Brain microvascular endothelial cell (primary cell): ENCODE measurements around the gene UTP25.
"Not testable (repeated sequence)": the region's sequence is repeated elsewhere in the genome, so short reads cannot be mapped to it uniquely, and the experiment has no call there.

Experiments used
- DNase-seq: peaks from one replicate; pipeline ENCODE4 v3.0.0-alpha.2; 2020
- H3K27ac ChIP-seq: fragments of 250-450 bp; sonication (Bioruptor Pico); 2 replicates; pipeline ENCODE4 v1.5.1; 2020; ENCODE audit warnings: mild to moderate bottlenecking, moderate library complexity
- H3K27me3 ChIP-seq: fragments of 250-450 bp; sonication (Bioruptor Pico); replicated peaks from 2 replicates; pipeline ENCODE4 v1.5.1; 2020; ENCODE audit warnings: mild to moderate bottlenecking
- H3K36me3 ChIP-seq: fragments of 250-450 bp; sonication (Bioruptor Pico); replicated peaks from 2 replicates; pipeline ENCODE4 v1.5.1; 2020; ENCODE audit warnings: mild to moderate bottlenecking
- H3K4me3 ChIP-seq: 2 replicates; pipeline ENCODE4 v1.5.1; 2011; ENCODE audit warnings: low read depth, mild to moderate bottlenecking, control low read depth, low read length, moderate library complexity
- CTCF ChIP-seq: IDR thresholded peaks from 2 replicates; pipeline ENCODE4 v1.5.1; 2011; ENCODE audit warnings: low read depth, mild to moderate bottlenecking, moderate library complexity, low read length, control low read depth, inconsistent platforms; ENCODE audit errors: missing control alignments
- in situ Hi-C: cut with HindIII; loops from 2 replicates; pipeline ENCODE4 v1.10.0; 2017; ENCODE audit warnings: low sequenced_read_pairs, low pct_ligation_motif_present

UTP25 gene

GRCh38 chr1:209785592-209785991 is 42.2 kb upstream of the UTP25 start:
- Histone ChIP-seq H3K27ac (no peak overlapping the region), H3K27me3 (no peaks in the 10 kb centered on the region), H3K4me3 (no peak overlapping the region), H3K36me3 (no peaks in the 10 kb centered on the region)
- DNase-seq = no peak
- no peak for TF ChIP-seq CTCF
- in situ Hi-C loops = no loop called here

GRCh38 chr1:209786146-209786545 is 41.6 kb upstream of the UTP25 start:
- no peak overlapping the region for H3K4me3 ChIP-seq
- no peak overlapping the region for H3K27ac ChIP-seq
- no peaks in the 10 kb centered on the region for H3K36me3 ChIP-seq
- no peak for TF ChIP-seq CTCF
- no peak for DNase-seq
- in situ Hi-C loops = no loop called here
- H3K27me3 ChIP-seq = no peaks in the 10 kb centered on the region

DNA sequence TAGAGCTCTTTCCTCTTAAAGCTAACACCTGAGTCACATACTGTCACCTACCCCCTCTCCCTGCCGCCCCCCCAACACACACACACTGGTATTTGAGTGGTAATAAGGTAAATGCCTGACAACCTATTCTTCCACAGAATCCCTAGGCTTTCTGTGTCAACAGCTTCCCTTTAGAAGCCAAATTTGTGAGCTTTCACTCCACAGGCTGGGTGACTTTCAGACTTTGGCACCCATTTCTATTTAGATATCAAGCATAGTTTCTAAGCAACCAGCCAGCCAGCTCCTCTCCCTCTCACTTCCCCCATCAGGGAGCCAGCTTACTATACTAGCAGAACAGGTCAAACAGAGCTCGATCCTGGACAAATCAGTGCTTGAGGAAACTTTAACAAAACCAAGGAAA is 40.2 kb upstream of the UTP25 start:
- Histone ChIP-seq H3K4me3 (no peak overlapping the region), H3K27ac (no peak overlapping the region), H3K27me3 (no peaks in the 10 kb centered on the region), H3K36me3 (no peaks in the 10 kb centered on the region)
- no peak for TF ChIP-seq CTCF
- DNase-seq = no peak
- in situ Hi-C loops = no loop called here

DNA sequence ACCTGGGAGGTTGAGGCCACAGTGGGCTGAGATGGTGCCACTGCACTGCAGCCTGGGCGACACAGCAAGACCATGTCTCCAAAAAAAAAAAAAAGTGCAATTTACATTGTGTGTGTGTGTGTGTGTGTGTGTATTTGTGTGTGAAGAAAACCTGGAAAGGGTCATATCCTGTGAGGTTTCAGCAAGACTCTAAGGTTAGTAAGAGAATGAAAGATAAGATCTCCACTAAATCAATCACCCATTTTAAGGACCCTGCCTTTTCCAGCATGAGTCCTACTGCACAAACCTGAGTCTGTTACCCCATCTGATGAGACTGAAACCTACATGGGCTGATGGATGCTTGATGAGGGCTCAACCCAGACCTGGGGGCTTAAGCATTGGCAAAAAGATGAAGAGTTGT is 38.5 kb upstream of the UTP25 start:
- H3K27me3 ChIP-seq = no peaks in the 10 kb centered on the region
- no peak for DNase-seq
- no peak for TF ChIP-seq CTCF
- no peak overlapping the region for H3K27ac ChIP-seq
- in situ Hi-C loops = no loop called here
- no peak overlapping the region for H3K4me3 ChIP-seq
- H3K36me3 ChIP-seq = no peaks in the 10 kb centered on the region

GRCh38 chr1:209790286-209791193 is 37.2 kb upstream of the UTP25 start:
- Histone ChIP-seq H3K27ac (no peak overlapping the region), H3K36me3 (no peaks in the 10 kb centered on the region), H3K4me3 (no peak overlapping the region), H3K27me3 (no peaks in the 10 kb centered on the region)
- in situ Hi-C loops = no loop called here
- no peak for TF ChIP-seq CTCF
- no peak for DNase-seq

DNA sequence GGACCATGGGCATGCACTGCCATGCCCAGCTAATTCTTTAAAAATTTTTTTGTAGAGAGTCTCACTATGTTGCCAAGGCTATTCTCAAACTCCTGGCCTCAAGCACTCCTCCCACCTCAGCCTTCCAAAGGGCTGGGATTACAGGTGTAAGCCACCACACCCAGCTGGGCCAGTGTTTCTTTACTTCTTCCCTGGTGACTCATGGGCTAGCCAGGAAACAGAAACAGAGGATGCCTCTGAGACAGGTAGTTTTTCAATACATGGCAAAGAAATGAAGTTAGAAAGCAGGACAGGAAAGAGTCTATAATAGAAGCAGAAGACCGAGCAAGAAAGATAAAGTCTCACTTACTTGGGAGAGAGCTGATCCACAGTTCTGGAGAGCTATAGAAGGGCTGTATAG is 35.9 kb upstream of the UTP25 start:
- H3K27ac ChIP-seq = no peak overlapping the region
- in situ Hi-C loops = no loop called here
- H3K36me3 ChIP-seq = no peaks in the 10 kb centered on the region
- no peak for DNase-seq
- H3K4me3 ChIP-seq = no peak overlapping the region
- H3K27me3 ChIP-seq = no peaks in the 10 kb centered on the region
- TF ChIP-seq CTCF = no peak

DNA sequence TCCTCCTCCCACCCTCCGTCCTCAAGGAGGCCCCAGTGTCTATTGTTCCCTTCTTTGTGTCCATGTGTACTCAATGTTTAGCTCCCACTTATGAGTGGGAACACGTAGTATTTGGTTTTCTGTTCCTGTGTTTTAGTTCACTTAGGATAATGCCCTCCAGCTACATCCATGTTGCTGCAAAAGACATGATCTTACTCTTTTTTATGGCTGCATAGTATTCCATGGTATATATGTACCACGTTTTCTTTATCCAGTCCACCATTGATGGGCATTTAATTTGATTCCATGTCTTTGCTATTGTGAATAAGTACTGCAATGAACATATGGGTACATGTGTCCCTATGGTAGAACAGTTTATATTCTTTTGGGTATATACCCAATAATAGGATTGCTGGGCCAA is 34.1 kb upstream of the UTP25 start:
- H3K36me3 ChIP-seq, H3K4me3 ChIP-seq, DNase-seq, H3K27me3 ChIP-seq, in situ Hi-C loops, H3K27ac ChIP-seq: not testable (repeated sequence)
